MCF 10A (cell line): Measurements from ENCODE around the gene VRK1. TPM values are rescaled to one million over a fixed set of nuclear protein-coding genes. Genes with fewer than 3 reads are reported as not detected.

ENCODE experiments used
- BruUV-seq: library from RNA; stranded (reverse); fragments of 400-500 nt; replicated peaks from 2 replicates; lab custom pipeline; 2021; lab: Mats Ljungman, UMichigan
- CTCF ChIA-PET: fragments of 300-600 bp; sonication (Branson Sonifier 250); formaldehyde crosslinking; extraction: SDS; loops from one replicate; lab custom pipeline; 2021; ENCODE audit warnings: antibody characterized with exemption, inconsistent platforms; lab: Yijun Ruan, JAX
- POLR2A ChIA-PET: fragments of 300-600, 350-650 bp; sonication (Branson Sonifier 250); formaldehyde crosslinking; extraction: SDS; loops from one replicate; lab custom pipeline; 2020; ENCODE audit warnings: antibody characterized with exemption, inconsistent platforms; lab: Yijun Ruan, JAX
- DNase-seq: peaks from one replicate; pipeline ENCODE4 v3.0.0-alpha.2; 2018; ENCODE audit not compliant: unreplicated experiment
- H3K27ac Mint-ChIP-seq: one replicate; pipeline ENCODE4 v1.8.0; 2022; ENCODE audit warnings: mild to moderate bottlenecking, low read depth, mixed read lengths; ENCODE audit not compliant: unreplicated experiment
- H3K27me3 Mint-ChIP-seq: one replicate; pipeline ENCODE4 v1.8.0; 2022; ENCODE audit warnings: mixed read lengths; ENCODE audit not compliant: insufficient read depth, unreplicated experiment
- H3K36me3 Mint-ChIP-seq: one replicate; pipeline ENCODE4 v1.8.0; 2022; ENCODE audit warnings: mild to moderate bottlenecking, moderate library complexity, mixed read lengths; ENCODE audit not compliant: insufficient read depth, unreplicated experiment
- H3K4me1 Mint-ChIP-seq: one replicate; pipeline ENCODE4 v1.8.0; 2022; ENCODE audit warnings: mixed read lengths; ENCODE audit not compliant: insufficient read depth, unreplicated experiment
- H3K4me3 Mint-ChIP-seq: one replicate; pipeline ENCODE4 v1.8.0; 2022; ENCODE audit warnings: mild to moderate bottlenecking, moderate library complexity, mixed read lengths; ENCODE audit not compliant: unreplicated experiment
- H3K9me3 Mint-ChIP-seq: one replicate; pipeline ENCODE4 v1.8.0; 2022; ENCODE audit warnings: mixed read lengths; ENCODE audit not compliant: unreplicated experiment
- CTCF ChIP-seq: fragments of 200-600 bp; IDR thresholded peaks from one replicate; pipeline ENCODE4 v1.8.0; 2022; ENCODE audit warnings: antibody characterized with exemption, mild to moderate bottlenecking; ENCODE audit not compliant: unreplicated experiment
- intact Hi-C: fragments of 100-400 bp; cut with micrococcal nuclease; formaldehyde crosslinking; loops from 2 replicates; pipeline ENCODE4 v1.14.1; 2022
- total RNA-seq: library from RNA; stranded (reverse); gene quantifications from 2 replicates; pipeline ENCODE4 v1.2.3, GENCODE V29; 2022

The VRK1 gene
- total RNA-seq, 1 experiment from 2014 or later, result 17.7 TPM

GRCh38 chr14:96914571-96915128 is 117.5 kb downstream of the VRK1 start:
- H3K9me3 Mint-ChIP-seq, result peaks cover 8% of the 10 kb centered on the region
- no peaks in the 10 kb centered on the region for H3K4me1 Mint-ChIP-seq
- ChIA-PET POLR2A (no interaction called here), CTCF (interaction anchor here (0.6 kb wide), 1 partner anchor 59 kb away, joined by 3 read pairs; no protein-coding TSS in a partner anchor)
- no peak for DNase-seq
- H3K27ac Mint-ChIP-seq, result no peak overlapping the region
- BruUV-seq, result no TSS peak
- H3K36me3 Mint-ChIP-seq, result peaks cover 7% of the 10 kb centered on the region
- H3K4me3 Mint-ChIP-seq, result no peak overlapping the region
- H3K27me3 Mint-ChIP-seq, result no peaks in the 10 kb centered on the region
- intact Hi-C loops, result no loop called here
- TF ChIP-seq CTCF, result no peak

GRCh38 chr14:96915478-96915877 is 118.3 kb downstream of the VRK1 start:
- BruUV-seq, result no TSS peak
- Mint-ChIP-seq H3K4me1 (no peaks in the 10 kb centered on the region), H3K27ac (no peak overlapping the region), H3K27me3 (no peaks in the 10 kb centered on the region), H3K9me3 (no peaks in the 10 kb centered on the region), H3K36me3 (peaks cover 7% of the 10 kb centered on the region), H3K4me3 (no peak overlapping the region)
- POLR2A ChIA-PET, result no interaction called here
- CTCF ChIA-PET, result no interaction called here
- intact Hi-C loops, result no loop called here
- no peak for DNase-seq
- TF ChIP-seq CTCF, result no peak

GRCh38 chr14:96916751-96917150 is 119.6 kb downstream of the VRK1 start:
- ChIA-PET POLR2A (no interaction called here), CTCF (no interaction called here)
- no peaks in the 10 kb centered on the region for H3K4me1 Mint-ChIP-seq
- DNase-seq, result no peak
- H3K4me3 Mint-ChIP-seq, result no peak overlapping the region
- no peak overlapping the region for H3K27ac Mint-ChIP-seq
- no peaks in the 10 kb centered on the region for H3K27me3 Mint-ChIP-seq
- peaks cover 7% of the 10 kb centered on the region for H3K36me3 Mint-ChIP-seq
- TF ChIP-seq CTCF, result no peak
- intact Hi-C loops, result no loop called here
- BruUV-seq, result no TSS peak
- no peaks in the 10 kb centered on the region for H3K9me3 Mint-ChIP-seq

- CTCF ChIA-PET, result interaction anchor here (0.6 kb wide), 1 partner anchor 1742 kb away, joined by 5 read pairs; no protein-coding TSS in a partner anchor
- intact Hi-C loops, result no loop called here
- no peak for TF ChIP-seq CTCF
- POLR2A ChIA-PET, result no interaction called here
- Mint-ChIP-seq H3K4me3 (no peak overlapping the region), H3K36me3 (peaks cover 7% of the 10 kb centered on the region), H3K27me3 (no peaks in the 10 kb centered on the region), H3K27ac (no peak overlapping the region), H3K4me1 (no peaks in the 10 kb centered on the region), H3K9me3 (no peaks in the 10 kb centered on the region)
- BruUV-seq, result no TSS peak
- DNase-seq, result no peak
Observed at GRCh38 chr14:96917442-96917963, 120.3 kb downstream of the VRK1 start.
